ENCODE results near the gene HUNK.
"Not testable (repeated sequence)": the region's sequence is repeated elsewhere in the genome, so short reads cannot be mapped to it uniquely, and the experiment has no call there.

Gene HUNK

GRCh38 chr21:31999810-32000468 is 127.1 kb downstream of the HUNK start:
- DNase-seq (ENCODE audit: low read depth), result no peak

- DNase-seq (ENCODE audit: low read depth), result no peak
Measured at GRCh38 chr21:32001390-32001789, 128.6 kb downstream of the HUNK start.

DNA sequence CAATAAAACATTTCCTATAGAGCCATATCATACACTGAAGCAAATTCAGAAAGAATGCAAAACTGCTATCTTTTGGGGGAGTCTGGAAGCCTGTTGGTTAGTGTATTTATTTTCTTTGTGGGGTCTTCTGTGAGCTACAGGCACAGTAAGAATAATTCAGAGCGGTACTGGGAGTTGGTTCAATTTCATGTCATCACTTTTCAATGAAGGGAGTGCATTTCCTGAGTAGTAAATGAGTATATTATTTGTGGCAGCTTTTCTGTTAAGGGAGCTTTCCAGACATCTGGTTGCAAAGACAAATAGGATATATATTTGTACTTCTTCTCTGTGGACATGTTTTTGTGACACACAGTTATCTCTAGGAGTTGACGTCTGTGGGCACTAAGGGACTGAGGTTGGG is 130.6 kb downstream of the HUNK start:
- DNase-seq (ENCODE audit: low read depth), result no peak

- DNase-seq (ENCODE audit: low read depth), result no peak
Measured at GRCh38 chr21:32004291-32004690, 131.5 kb downstream of the HUNK start.

DNA sequence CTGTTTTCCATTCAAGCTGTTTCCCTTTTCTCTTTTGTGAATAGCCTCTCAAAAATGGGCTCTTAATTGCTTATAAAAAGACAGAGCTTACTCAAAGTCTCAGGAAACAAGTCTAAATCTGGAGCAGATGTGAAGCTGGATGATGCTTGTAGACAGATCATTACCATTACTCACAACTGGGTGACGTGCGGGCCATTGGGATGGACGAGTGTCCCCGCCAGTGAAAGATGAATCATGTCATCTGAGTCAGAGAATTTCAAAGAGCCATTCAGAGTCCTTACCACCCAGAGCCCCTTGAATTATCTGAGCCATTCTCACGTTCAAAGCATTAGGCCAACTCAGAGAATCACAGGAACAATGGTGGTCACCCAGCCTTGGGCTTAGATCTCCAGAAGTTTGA is 134.6 kb downstream of the HUNK start:
- no peak for DNase-seq (ENCODE audit: low read depth)

DNA sequence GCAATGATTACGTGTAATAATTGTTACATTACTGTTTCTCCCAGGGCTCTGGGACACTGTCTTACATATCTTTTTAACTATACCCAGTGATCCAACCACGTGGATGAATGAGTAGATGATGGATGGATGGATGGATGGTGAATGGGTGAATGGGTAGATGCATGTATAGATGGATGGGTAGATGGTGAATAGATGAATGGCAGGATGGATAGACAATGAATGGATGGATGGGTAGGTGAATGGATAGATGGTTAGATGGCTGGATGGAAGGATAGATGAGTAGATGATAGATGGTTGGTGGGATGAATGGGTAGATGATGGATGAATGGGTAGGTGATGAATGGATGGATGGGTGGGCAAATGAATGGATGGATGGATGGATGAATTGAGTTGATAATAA is 135.9 kb downstream of the HUNK start:
- no peak for DNase-seq (ENCODE audit: low read depth)

DNA sequence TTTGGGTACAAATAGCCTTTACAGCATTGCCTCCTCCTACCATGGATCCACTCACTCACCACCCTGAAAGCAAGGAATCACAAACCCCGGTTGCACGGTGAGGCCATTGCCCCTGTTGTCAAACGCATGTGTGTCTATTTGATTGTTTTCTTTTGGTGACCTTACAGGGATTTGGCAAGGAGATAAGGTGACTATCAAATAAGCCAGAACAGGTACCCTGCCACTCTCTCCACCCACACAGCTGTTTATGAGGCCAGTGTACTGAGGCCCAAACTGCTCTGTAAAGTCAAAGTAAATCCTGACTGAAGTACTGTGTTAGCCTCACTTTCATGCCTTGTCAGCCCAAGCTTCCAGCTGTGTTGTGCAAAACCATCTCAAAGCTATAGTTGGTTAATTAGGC is 136.4 kb downstream of the HUNK start:
- no peak for DNase-seq (ENCODE audit: low read depth)

GRCh38 chr21:32015461-32016139 is 142.8 kb downstream of the HUNK start:
- no peak for DNase-seq (ENCODE audit: low read depth)

DNA sequence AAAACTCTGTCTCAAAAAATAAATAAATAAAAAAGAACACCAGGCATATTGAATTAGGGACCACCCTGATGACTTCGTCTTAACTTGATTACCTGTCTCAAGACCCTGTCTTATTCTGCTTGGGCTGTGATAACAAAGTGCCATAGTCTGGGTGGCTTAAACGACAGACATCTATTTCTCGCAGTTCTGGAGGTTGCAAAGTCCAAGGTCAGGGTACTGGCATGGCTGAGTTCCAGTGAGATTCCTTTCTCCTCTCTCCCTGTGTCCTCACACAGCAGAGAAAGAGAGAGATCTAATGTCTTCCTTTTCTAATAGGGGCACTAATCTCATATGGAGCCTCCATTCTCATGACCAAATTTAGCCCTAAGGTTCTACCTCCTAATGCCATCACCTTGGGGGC is 145.6 kb downstream of the HUNK start:
- no peak for DNase-seq (ENCODE audit: low read depth)

DNA sequence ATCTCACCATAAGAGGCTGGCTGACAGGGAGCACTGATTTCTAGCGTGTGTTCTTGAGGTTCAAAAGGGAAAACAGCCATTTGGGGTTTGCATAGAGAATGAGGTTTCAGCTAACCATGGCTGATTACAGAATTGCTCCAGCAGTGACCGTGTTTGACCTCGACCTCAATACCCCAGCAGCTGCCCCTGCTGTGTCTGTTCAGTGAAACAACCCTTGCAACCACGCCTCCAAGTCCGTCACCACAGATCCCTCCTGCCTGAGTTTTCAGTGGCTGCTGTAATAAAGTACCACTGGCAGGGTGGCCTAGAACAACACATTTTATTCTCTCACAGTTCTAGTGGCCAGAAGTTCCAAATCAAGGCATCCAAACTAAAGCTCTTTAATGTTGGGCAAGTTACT is 147.7 kb downstream of the HUNK start:
- DNase-seq (ENCODE audit: low read depth), result no peak

DNA sequence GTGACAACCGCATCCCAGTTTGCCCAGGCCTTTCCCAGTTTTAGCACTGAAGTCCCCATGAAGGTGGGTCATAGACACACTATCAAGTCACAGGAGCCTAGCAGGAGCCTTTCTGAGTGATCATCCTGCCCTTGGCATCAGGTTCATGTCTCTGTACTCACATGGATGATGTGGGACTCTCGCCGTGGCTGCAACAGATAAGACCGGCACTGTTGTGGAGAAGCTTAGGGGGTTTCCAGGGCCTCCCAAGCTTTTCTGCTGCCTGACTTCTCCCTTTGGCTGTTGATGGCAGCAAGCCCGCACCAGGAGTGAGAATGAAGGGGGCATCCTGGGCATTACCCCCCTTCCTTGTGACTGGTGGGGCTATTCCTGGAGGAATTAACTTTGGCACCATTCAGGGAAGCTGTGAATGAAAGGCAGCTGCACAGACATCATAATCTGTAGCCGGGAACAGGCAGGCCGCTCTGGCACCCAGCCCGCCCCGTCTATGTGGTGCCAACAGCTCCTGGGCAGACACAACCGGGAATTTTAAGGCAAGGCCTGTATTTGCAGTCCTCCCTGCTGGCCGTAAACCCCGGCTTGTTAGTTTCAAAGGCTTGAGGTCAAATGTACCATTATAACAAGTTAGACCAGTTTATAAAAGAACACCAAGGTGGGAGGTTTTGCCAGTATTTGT is 148.6 kb downstream of the HUNK start:
- no peak for DNase-seq (ENCODE audit: low read depth)

GRCh38 chr21:32022146-32022545 is 149.3 kb downstream of the HUNK start:
- DNase-seq (ENCODE audit: low read depth), result no peak

GRCh38 chr21:32030146-32030652 is 157.4 kb downstream of the HUNK start:
- DNase-seq (ENCODE audit: low read depth), result no peak

DNA sequence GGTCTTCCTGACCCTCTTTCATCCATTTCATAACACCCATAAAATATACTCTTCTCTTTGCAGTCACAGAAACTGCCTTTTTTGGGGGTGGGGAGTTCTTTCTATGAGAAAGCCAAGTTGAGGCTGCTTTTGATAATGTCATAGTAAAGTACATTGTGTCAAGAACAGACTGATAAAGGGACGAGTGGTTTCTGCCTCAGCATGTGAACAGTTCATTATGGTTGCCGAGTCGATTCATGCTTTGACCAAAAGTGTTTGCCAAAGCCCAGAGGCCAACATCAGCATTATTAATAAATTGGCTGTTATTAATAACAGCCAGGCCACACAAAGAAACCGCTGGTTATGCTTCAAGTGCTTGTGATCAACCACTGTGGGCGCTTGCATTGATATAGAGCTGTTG is 162.0 kb downstream of the HUNK start:
- no peak for DNase-seq (ENCODE audit: low read depth)

DNA sequence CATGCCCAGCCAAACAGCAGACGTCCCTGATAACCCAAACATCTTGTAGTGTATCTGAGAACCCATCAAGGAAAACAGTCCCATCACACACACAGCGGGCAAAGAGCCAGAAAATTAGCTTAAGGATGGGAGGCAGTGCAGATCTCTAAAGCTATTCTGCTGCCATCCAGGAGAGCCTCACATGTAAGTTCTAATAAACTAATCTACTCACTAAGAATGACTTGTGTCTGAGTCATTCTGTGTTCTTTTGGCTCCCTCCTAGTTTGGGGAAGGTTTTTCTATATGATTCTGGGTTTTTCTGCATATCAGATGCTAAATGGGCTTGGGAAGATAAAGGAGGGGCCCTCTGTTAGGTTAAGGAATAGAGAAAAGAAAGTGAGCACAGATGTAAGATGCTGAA is 162.8 kb downstream of the HUNK start:
- no peak for DNase-seq (ENCODE audit: low read depth)

- DNase-seq (ENCODE audit: low read depth), result no peak
Measured at GRCh38 chr21:32036756-32037155, 163.9 kb downstream of the HUNK start.

GRCh38 chr21:32038751-32039150 is 165.9 kb downstream of the HUNK start:
- DNase-seq (ENCODE audit: low read depth), result not testable (repeated sequence)

GRCh38 chr21:32043458-32043857 is 170.6 kb downstream of the HUNK start:
- DNase-seq (ENCODE audit: low read depth), result no peak

GRCh38 chr21:32044205-32045180 is 171.7 kb downstream of the HUNK start:
- DNase-seq (ENCODE audit: low read depth), result no peak

DNA sequence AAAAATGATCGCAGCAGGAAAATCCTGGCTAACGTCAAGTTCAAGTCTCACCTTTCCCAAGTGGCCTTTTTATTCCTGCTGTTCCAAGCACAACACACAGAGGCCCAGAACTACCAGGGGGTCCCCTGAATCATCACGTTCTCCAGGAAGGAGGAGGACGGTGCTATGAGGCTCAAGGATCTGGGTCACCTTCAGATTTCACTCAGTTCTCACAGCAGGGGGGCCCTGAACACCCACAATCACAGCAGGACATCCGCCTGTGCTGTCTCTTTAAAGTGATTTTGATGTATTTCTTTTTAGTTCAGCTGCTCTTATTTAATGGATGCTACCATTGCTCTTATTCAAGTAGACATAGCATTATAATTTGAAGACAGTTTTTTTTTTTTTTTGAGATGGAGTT is 173.4 kb downstream of the HUNK start:
- no peak for DNase-seq (ENCODE audit: low read depth)

GRCh38 chr21:32048353-32048752 is 175.5 kb downstream of the HUNK start:
- DNase-seq (ENCODE audit: low read depth), result no peak

Data from CMK (cell line).